Measurements from ENCODE around the gene LSM14B.

LSM14B gene

DNA sequence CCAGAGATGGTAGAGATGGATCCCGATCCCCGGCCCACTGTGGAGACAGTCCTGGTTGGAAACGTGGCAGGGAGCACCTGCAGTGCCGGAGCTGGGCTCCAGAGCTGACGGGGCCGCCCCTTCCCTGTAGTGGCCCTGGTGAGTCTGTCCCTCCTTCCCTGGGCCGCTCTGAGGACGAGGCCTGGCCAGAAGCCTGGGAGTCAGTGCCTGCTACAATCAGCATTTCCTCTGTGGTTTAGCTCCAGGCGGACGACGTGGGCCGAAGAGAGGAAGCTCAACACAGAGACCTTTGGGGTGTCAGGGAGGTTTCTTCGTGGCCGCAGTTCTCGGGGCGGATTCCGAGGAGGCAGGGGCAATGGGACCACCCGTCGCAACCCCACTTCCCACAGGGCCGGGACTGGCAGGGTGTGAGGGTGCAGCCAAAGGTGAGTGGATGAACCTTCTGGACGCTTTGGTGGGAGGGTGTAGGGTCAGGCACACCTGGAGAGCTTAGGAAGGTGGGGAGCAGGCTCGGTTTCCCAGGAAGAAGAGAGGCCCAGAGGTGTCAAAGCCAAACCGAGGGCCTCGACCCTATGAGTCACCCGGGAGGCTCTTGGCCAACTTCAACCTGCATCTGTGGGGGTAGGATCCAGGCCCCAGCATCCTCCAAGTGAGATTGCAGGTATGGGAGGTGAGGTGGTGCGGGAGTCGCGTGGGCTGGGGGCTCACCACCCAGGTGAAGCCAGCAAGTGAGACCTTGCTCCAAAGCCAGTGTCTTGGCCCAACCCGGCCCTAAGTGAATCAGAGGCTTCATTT is 11.0 kb downstream of the LSM14B start:
- no peak for DNase-seq

DNA sequence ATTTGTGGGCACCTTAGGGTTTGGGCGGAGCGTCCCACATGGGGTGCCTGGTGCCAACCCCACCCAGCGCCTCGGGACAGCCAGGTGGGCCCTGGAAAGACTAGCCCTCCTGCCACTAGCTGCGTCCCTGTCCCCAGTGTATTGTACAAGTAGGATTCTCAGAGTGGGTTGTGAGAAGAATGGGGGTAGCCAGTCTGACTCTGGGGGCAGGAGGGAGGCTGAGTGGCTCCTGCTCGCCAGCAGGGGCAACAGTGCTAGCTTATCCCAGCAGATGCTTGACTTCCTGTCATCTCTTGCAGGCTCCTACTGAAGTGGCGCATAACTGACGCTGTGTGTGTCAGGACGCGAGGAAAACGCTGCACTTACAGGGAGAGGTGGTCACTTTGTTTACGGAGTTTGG is 11.6 kb downstream of the LSM14B start:
- DNase-seq, result no peak

DNA sequence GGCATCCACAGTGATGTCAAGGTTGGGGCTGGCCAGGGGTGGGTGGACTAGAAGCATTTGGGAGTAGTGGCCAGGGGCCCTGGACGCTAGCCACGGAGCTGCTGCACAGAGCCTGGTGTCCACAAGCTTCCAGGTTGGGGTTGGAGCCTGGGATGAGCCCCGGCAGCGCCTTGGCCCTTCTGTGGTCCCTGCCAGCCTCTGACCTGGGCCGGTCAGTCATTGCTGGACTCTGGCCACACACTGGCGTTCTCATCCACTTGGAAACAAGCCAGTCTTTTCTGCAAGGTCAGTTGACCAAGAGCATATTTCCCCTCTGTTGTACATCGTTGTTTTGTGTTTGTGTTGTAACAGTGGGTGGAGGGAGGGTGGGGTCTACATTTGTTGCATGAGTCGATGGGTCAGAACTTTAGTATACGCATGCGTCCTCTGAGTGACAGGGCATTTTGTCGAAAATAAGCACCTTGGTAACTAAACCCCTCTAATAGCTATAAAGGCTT is 12.5 kb downstream of the LSM14B start:
- no peak for DNase-seq

DNA sequence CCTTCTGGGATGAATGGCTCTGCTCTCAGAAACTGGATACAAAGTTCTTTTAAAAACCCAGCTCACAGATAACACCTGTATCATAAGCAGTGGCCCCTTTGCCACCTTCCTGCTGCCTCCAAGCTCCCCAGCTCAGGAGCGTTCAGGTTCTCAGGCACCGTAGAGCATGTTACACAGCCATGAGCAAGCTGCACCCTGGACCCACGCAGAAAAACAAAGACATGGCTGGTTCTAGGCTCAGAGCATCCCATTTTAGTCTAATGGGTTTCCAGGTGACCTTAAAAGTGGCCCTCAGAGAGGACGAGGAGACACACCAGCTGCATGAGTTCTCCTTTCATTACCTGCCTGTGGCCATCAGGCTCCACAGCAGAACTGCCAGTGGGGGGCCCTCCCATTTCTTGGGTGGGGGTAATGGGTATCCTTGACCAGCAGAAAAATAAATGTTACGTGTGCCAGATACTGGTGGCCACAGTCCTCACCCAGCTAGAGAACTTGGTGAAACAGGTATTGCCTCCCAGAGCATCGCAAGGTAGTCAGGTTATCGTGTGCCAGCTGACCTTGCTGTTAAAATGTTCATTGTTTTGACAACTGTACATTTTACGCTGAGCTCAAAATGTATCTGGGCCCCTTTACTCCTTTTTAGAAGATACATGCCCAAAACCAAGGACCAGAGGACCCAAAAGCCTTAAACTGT is 13.4 kb downstream of the LSM14B start:
- no peak for DNase-seq

DNA sequence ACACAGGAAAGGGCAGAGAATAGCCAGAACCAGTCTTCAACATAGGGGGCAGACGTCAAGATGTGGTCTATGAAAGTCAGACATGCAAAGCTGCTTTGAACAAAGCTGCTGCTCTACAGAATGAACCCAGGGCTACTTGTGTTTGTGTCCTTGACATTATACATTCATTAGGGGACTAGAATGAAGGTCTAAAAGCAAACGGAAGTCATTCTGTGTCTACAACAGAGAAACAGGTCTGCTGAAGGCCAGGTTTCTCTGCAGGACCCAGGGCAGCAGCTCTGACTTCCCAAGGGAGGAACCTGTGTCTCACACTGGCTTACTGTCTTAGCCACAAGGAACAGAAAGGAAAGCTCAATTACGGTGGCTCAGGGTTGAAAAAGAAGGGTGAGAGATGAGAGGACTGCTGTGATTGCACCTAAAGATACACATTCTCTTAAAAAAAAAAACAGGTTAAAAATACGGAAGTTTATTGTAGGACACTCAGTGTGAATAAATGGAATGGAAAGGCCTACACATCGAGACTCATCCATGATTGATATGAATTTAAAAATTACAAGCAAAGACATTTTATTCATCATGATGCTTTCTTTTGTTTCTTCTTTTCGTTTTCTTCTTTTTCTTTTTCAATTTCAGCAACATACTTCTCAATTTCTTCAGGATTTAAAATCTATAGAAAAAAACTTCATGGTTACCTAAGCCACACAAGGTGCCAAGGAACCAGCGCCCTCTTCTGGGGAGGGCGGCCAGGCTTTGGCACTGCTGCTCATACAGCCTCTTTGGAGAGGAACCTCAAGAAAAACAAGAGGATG is 14.2 kb downstream of the LSM14B start:
- DNase-seq, result peak; percentile 74

DNA sequence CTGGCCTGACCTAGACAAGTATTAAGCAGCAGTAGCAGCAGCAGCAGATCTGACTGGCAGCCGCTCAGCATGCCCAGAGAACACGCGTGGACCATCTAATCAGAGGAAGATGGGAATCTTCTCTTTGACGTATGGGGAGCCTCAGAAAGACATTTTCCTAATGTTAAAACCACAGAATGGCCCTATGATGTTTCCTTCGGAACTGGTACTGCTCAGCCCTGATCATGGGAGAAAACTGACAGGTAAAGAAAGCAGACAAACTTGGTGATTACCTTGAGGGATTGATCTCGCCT is 14.8 kb downstream of the LSM14B start:
- DNase-seq, result no peak

DNA sequence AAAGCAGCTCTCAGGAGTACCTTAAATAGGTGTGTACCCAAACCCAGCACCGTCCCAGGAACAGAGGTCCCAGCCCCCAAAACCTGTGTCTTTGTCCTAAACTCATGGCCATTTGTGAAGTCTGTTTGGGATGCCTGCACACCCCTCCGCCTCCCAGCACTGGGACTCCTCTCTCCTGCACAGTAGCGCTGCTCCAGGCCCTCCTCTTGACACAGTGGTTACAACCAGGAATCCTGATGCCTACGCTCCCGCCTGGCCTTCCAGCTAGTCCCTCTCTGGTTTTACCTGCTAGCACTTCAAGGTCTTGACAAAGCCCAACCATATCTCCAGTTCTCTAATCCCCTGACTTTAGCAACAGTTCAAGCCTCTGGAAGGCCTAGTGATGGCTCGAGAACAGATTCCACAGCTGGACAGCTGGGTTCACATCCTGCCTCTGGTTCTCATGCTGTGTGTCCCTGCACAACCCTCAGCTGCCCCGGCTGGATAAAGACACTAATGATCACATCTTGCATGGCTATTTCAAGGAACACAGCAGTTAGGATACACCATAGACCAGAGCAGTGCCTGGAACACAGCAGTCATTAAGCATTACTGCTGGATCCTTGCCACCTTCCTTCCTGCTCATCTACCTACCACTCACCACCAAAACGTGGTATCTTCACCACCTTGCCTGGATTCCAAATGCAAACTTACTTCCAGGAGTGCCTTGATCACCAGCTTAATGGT is 15.4 kb downstream of the LSM14B start:
- DNase-seq, result no peak

DNA sequence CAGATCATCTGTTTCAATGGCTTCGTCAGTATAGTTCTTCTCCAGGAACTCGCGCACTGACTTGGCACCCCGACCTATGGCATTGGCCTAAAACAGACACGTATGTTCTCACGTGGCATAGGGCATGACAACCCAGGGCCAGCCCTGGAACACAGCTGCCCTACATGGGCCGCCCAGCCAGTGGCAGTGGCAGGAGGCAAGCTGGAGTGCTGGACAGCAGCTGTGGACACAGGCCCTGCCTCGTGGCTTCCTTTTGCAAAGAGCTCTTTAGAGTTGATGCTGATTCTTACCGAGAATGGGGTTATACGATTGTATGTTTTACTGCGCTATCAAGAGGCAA is 15.9 kb downstream of the LSM14B start:
- no peak for DNase-seq

DNA sequence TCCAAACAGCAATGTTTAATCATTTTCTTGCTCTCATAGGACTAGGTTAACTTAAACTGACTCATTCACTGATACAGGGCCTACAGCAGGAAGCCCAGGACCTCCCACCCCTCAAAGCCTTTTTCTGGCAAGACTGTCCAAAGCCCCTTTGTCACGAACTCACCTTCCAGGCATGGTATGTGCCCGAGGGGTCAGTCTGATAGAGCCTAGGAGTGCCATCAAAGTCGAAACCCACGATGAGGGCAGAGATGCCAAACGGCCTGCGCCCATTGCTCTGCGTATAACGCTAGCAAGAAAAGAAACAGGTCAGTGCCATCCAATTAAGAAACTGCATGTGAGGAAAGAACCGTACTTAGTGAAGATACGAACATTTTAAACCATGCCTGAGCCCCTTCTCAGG is 16.6 kb downstream of the LSM14B start:
- DNase-seq, result no peak

DNA sequence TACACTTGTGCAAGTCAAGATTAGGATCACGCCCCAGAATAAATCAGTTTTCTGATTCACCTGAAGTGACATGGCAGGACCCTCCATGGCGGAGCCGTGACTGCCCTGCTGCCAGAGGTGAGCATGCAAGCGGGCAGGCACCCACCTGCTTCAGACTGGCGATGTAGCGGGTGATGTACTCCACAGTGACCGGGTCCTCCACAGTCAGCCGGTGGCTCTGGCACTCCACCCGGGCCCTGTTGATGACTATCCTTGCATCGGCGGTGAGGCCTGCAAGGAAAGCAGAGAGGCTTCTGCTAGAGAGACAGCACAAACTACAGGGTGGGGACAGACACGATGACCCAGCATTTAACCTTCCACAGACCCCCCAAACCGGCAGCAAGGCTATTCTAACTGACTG is 17.4 kb downstream of the LSM14B start:
- no peak for DNase-seq

DNA sequence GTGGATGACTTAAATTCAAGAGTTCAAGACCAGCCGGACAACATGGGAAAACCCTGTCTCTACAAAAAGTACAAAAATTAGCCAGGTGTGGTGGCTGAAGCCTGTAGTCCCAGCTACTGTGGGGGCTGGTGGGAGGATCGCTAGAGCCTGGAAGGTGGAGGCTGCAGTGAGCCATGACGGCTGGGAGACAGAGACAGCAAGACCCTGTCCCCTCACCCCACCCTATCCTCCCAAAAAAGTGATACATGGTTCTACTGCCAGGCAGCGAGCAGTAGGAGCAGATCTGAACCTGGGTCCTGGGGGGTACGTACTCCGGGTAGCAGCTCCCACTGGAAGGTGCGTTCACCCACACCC is 18.7 kb downstream of the LSM14B start:
- DNase-seq, result no peak

DNA sequence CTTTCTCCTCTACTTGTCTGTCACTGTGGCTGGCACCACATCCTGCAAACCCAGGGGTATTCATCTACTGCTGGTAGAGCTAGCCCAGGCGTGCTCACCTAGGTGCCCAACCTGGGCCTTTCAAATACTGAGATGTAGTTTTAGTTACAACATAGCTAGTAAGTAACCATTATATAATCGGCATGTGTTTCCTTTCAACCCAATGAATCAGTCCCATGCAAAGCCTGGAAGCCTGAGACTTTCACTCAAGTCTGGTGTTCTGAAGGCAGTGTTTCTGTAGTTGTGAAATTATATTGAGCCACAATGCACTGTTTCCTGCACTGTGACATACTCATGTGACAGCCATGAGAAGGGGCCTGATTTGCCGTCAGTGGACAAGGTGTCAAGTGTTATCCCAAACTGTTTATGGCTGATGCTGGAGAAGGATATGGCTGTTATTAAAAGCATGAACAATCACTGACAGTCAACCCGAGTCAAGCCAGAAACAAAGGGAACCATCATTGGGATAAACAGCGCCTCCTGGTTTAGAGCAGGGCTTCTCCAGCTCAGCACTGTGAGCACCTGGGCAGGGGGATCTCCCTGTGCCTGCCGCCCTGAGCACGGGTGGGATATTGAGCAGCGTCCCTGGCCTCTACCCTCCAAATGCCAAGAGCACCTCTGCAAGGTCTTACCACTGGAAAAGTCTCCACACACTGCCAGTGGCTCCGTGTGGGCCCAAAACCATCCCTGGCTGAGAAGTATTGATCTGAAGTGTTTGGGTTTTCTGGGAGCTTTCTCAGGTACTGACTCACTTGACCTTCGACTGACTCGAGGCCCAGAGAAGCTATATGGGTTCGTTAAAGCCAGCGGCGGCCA is 19.3 kb downstream of the LSM14B start:
- no peak for DNase-seq

DNA sequence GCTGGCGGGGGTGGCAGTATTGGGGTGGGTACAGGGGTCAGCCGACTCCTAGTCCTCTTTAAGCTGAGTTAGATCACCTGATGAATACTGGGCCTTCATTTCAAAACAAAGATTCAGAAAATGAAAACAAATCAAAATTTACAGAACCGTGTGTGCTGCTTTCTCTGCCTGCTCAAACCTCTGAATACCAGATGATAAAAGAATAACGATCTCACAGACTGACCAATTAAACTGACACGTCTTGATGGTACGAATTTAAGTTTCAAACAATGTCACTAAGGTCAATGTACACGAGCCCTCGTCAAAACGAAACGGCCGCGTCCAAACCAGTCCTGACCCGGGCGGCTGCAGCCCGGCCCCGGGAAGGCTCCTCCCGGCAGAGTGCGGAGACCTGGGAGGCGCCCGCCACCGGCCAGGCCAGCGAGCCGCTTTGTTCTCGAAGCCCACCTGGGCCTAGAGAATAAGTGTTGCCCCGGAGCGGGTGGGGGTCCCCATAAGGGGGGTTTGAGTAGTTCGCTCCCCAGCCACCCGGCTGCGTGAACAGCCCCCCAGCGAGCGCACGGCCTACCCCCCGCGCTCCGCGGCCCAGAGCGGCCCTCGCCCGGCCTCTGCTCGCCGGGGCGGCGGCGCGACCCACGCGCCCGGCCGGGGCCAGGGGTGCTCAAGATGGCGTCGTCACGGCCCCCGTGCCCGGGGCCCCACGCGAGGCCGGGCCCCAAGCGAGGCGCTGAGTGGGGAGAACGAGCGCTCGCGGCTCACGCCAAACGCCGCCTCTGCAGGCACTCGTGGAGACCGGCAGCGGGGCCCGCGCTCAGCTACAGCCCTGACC is 20.2 kb downstream of the LSM14B start:
- DNase-seq, result no peak

DNA sequence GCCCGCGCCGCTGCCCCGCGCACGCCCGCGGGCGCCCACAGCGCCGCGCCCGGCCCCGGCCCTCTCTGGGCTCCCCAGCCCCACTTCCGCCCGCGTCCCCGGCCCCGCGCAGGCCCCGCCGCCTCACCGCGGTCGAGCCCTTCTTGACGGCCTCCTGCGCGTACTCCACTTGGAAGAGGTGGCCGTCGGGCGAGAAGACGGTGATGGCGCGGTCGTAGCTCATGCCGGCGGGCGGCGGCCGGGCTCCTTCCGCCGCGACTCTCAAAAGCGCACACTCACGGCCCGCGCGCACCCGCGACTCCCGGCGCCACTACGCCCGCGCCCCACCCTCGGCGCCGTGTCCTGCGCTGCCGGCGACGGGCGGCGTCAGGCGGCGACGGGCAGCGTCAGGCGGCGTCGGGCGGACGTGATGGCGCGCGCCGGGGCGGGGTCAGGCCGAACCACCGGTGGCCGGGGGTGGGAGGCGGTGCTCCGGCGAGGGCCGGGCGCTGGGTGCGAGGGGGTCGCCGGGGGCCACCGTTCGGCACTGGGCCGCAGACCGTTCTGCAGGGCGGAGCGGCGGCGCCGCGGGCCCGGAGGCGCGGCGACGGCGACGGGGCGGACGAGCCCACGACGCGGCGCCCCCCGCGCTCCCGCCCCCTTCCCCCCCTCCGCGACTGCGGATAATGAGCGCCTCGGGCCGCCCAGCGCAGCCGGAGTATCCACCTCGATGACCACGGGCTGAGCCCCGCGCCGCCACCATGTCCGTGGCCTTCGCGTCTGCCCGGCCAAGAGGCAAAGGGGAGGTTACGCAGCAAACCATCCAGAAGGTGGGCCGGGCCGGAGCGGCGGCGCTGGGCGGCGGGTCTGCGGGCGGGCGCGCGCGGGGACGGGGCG is 21.0 kb downstream of the LSM14B start, which contains the start of the genes PSMA7 and SS18L1:
Gene PSMA7, minus strand, starts transcription at position 314 of the 876 bp plus-strand sequence. Its CDS starts 91 bp downstream, at position 223.
Gene SS18L1, plus strand, starts transcription at position 689 of the 876 bp plus-strand sequence. Its CDS starts 52 bp downstream, at position 741.
- DNase-seq, result peak; percentile 85

DNA sequence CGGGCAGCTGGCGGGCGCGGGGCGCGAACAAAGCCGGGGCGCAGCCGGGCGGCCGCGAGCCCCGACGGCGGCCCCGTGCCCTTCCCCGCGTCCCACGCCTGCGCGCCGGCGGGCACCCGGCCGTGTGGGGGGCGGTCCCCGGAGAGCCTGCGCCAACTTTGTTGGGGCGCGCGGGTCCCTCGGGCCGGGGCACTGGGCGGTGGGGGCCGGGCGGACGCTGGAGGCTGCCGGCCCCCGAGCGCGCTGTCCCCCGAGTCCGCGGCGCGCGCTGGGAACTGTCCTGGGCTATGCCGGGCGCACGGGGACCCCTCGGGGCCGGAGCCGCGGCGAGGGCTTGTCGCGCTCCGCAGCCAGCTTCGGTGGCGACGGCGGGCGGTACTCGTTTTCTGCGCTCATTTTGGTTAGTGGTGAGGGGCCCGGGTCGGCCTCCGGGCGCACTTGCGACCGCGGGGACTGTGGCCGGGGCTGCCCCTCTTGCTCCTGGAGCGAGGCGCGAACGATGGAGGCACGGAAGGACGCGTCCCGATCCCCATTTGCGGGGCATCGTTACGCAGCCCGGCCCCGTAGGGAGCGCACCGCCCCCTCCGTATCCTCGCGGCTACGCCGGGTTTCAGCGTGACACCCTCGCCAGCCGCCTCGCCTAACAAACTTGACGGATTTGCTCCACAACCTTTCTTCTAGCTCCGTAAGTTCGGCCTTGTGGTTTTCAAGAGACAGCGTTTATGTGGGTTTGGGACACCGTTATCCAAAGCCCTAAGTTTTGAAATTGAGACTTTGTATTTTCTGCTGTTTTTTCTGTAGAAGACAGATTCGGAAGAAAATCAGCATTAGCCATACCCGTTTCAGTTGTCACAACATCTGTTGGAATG is 21.9 kb downstream of the LSM14B start:
- DNase-seq, result peak; percentile 60

DNA sequence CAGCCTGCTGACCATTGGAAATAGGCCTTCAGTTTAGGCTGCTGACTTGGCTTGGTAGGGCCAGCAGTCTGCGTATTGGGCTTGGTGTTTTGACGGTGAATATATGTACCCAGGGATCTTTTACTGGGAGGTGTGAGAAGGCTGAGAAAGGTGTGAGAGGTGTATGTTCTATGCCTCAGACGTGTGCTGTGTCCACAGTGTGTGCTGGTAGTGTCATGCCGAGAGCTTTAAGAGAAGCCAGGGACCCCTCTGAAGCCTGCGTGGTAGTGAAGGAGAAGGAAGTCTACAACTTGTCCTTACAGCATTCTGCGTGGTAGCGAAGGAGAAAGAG is 23.4 kb downstream of the LSM14B start:
- no peak for DNase-seq

DNA sequence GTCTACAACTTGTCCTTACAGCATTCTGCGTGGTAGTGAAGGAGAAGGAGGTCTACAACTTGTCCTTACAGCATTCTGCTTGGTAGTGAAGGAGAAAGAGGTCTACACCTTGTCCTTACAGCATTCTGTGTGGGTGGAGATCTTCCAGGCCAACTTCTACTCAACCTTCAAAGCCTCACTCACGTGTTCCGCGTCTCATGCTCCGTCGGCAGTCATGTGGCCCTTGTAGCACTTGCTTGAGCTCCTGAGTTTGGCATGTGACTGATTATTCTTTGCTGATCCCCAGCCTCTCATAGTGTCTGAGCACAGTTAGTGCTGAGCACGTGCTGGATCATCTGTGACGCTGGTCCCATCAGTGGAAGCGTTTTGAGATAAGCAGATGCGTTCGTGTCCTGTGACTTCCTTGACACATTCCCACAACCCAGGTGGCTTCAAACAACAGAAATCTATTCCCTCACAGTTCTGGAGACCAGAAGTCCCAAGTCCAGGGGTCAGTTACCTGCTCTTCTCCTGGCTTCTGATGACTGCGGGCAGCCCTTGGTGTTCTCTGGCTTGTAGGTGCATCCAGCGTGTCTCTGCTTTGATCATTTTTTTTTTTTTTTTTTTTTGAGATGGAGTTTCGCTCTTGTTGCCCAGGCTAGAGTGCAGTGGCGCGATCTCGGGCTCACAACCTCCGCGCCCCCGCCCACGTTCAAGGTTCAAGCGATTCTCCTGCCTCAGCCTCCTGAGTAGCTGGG is 23.9 kb downstream of the LSM14B start:
- no peak for DNase-seq

DNA sequence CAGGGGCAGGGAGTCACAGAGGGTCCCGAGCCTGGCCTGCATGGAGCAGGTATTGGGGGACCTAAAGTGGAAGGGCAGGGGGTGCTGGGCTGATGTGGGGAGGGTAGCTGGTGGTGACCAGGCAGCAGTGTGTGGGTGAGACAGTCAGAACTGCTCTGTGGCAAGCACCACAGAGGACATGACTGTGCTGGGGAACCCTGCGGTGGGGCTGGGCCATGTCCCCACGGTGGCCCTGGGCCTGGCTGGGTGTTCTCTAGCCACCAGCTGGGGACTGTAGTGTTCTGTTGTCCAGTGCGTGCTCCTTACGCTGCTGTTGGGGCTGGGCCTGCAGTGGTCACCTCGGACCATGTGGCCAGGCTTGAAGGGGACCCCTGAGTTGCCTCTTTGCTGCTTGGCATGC is 24.9 kb downstream of the LSM14B start:
- DNase-seq, result no peak

Data from activated CD8-positive, alpha-beta memory T cell treated with anti-CD3 and anti-CD28 coated beads, Interleukin-2, amount 50 U/mL, for 4 hours (primary cell).